Osteoblast (primary cell): ENCODE data around the gene CAPN14. TPM values are rescaled to one million over a fixed set of nuclear protein-coding genes. Genes with fewer than 3 reads are reported as not detected.

Experiments used
- DNase-seq: peaks from one replicate; pipeline ENCODE4 v3.0.0; 2011; ENCODE audit warnings: low spot score, mixed read lengths; ENCODE audit not compliant: insufficient read length; ENCODE audit errors: missing footprints
- H2AFZ ChIP-seq: 2 replicates; pipeline ENCODE4 v1.6.0; 2011; ENCODE audit warnings: mild to moderate bottlenecking, low read length
- H3K27ac ChIP-seq: 2 replicates; pipeline ENCODE4 v1.5.1; 2011; ENCODE audit warnings: mild to moderate bottlenecking, low read depth, low read length, moderate library complexity
- H3K27me3 ChIP-seq: 2 replicates; pipeline ENCODE4 v1.6.0; 2012; ENCODE audit warnings: mild to moderate bottlenecking, control low read depth, inconsistent platforms, low read length, moderate library complexity; ENCODE audit not compliant: insufficient read depth
- H3K36me3 ChIP-seq: 2 replicates; pipeline ENCODE4 v1.5.1; 2011; ENCODE audit warnings: mild to moderate bottlenecking, low read length, control low read depth, moderate library complexity; ENCODE audit not compliant: insufficient read depth
- H3K4me1 ChIP-seq: 2 replicates; pipeline ENCODE4 v1.5.1; 2011; ENCODE audit warnings: mild to moderate bottlenecking, low read length, control low read depth, moderate library complexity; ENCODE audit not compliant: insufficient read depth
- H3K4me2 ChIP-seq: 2 replicates; pipeline ENCODE4 v1.6.0; 2011; ENCODE audit warnings: mild to moderate bottlenecking, low read length; ENCODE audit not compliant: insufficient read depth
- H3K4me3 ChIP-seq: fragments of 200-600 bp; sonication (generic); 3 replicates; pipeline ENCODE4 v1.5.1; 2012; ENCODE audit warnings: mild to moderate bottlenecking, low read length, inconsistent platforms; ENCODE audit not compliant: insufficient read depth
- H3K79me2 ChIP-seq: 2 replicates; pipeline ENCODE4 v1.6.0; 2012; ENCODE audit warnings: mild to moderate bottlenecking, low read length, control low read depth, inconsistent platforms; ENCODE audit not compliant: insufficient read depth
- H3K9me3 ChIP-seq: 2 replicates; pipeline ENCODE4 v1.5.1; 2011; ENCODE audit warnings: low read depth, low read length, control low read depth
- H4K20me1 ChIP-seq: 2 replicates; pipeline ENCODE4 v1.6.0; 2012; ENCODE audit warnings: mild to moderate bottlenecking, low read length, control low read depth; ENCODE audit not compliant: insufficient read depth
- total RNA-seq: library from RNA; depleted of rRNA; stranded (reverse); fragments of >200 nt; gene quantifications from 2 replicates; pipeline ENCODE4 v1.2.3, GENCODE V29; 2012
- TF ChIP-seq, protein P1 (sequence below): IDR thresholded peaks from 2 replicates; pipeline ENCODE4 v1.5.1; 2011; ENCODE audit warnings: mild to moderate bottlenecking, low read depth, low read length, moderate library complexity; ENCODE audit errors: extremely low read depth

CAPN14 gene
- total RNA-seq, 1 donor = under 0.01 TPM

DNA sequence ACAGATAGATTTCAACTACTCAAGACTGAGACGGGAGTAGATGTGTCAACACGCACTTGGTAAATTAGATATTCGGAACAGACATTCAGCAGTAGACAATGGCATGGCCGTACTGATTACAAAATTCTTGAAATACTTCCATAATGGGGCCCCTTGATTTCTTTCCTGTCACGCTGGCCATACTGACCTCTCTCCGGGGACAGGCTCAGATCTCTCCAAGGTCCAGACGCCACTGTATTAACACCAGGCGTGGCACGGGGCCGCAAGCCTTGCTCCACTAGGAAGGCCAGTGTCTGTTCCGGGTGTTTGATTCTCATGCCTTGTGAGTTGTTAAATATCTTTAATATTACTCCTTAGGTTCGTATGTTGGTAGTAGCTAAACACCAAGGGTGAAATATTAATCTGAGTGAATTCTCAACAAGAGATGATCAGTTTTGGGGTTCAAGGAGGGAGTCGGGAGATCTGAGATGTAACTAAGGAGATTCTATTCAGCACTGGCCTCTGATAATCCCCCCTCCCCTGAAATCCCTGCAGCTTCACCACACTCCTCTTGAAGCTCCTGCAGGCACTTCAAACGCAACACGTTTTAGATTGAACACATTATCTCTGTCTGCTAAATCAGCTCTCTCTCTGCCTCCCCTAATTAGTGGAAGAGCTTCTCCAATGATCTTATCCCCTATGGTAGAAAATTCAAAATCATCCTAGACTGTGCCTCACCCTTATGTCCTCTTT lies 14.4 kb upstream of the CAPN14 start:
- Histone ChIP-seq H3K4me3 (no peak overlapping the region), H3K27me3 (peaks cover 7% of the 10 kb centered on the region), H3K9me3 (no peaks in the 10 kb centered on the region), H3K36me3 (no peaks in the 10 kb centered on the region), H4K20me1 (no peaks in the 10 kb centered on the region), H2AFZ (no peak overlapping the region), H3K79me2 (peaks cover 7% of the 10 kb centered on the region), H3K4me1 (peaks cover 18% of the 10 kb centered on the region), H3K27ac (no peak overlapping the region), H3K4me2 (no peak overlapping the region)
- DNase-seq = no peak
- TF ChIP-seq, protein P1, sequence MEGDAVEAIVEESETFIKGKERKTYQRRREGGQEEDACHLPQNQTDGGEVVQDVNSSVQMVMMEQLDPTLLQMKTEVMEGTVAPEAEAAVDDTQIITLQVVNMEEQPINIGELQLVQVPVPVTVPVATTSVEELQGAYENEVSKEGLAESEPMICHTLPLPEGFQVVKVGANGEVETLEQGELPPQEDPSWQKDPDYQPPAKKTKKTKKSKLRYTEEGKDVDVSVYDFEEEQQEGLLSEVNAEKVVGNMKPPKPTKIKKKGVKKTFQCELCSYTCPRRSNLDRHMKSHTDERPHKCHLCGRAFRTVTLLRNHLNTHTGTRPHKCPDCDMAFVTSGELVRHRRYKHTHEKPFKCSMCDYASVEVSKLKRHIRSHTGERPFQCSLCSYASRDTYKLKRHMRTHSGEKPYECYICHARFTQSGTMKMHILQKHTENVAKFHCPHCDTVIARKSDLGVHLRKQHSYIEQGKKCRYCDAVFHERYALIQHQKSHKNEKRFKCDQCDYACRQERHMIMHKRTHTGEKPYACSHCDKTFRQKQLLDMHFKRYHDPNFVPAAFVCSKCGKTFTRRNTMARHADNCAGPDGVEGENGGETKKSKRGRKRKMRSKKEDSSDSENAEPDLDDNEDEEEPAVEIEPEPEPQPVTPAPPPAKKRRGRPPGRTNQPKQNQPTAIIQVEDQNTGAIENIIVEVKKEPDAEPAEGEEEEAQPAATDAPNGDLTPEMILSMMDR = no peak

DNA sequence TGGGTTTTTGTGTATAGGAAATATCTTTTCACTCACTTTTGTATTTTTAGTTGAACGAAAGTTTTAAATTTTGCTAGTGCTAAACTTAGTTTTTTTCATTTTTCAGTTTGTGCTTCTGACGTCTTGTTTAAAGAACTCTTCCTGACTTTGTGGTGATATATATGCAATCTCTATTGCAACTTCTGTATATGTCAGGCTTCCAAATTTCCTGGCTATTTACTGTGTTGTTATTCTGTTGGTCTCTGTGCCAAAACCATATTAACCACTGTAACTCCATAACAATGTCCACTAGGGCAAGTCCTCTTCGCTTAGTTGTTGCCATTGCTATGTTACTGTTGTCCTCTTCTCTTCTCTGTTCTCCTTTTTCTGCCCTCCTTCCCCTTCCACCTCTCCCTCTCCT lies 13.4 kb upstream of the CAPN14 start:
- Histone ChIP-seq H3K27ac (no peak overlapping the region), H3K4me2 (no peak overlapping the region), H3K4me3 (no peak overlapping the region), H3K4me1 (peaks cover 18% of the 10 kb centered on the region), H3K36me3 (no peaks in the 10 kb centered on the region), H3K79me2 (peaks cover under 1% of the 10 kb centered on the region), H3K9me3 (no peaks in the 10 kb centered on the region), H2AFZ (no peak overlapping the region), H4K20me1 (no peaks in the 10 kb centered on the region), H3K27me3 (peaks cover 15% of the 10 kb centered on the region)
- TF ChIP-seq, protein P1 = no peak
- no peak for DNase-seq

DNA sequence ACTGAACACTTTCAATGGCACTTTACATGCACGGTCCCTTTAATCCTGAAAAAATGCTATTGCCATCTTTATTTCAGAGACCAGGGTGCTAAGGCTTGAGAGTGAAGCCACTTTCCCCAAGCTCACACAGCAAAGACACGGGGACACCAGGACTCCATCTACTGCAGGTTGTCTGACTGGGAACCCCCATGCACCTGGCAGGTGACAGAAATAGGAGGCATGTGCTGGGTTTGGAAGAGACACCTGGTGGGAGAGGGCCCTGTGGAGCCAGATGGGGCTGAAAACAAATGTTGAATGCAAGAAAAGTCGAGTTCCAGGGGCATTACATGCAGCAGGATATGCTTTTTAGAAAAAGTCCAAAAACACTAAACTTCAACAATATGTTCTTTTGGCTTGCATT lies 11.4 kb upstream of the CAPN14 start:
- TF ChIP-seq, protein P1 = no peak
- no peak overlapping the region for H2AFZ ChIP-seq
- peaks cover 15% of the 10 kb centered on the region for H3K27me3 ChIP-seq
- H3K36me3 ChIP-seq = no peaks in the 10 kb centered on the region
- no peak overlapping the region for H3K4me2 ChIP-seq
- DNase-seq = peak; percentile 38
- H3K9me3 ChIP-seq = no peaks in the 10 kb centered on the region
- H3K4me1 ChIP-seq = peaks cover 6% of the 10 kb centered on the region
- H3K27ac ChIP-seq = no peak overlapping the region
- H4K20me1 ChIP-seq = no peaks in the 10 kb centered on the region
- H3K4me3 ChIP-seq = no peak overlapping the region
- no peaks in the 10 kb centered on the region for H3K79me2 ChIP-seq

DNA sequence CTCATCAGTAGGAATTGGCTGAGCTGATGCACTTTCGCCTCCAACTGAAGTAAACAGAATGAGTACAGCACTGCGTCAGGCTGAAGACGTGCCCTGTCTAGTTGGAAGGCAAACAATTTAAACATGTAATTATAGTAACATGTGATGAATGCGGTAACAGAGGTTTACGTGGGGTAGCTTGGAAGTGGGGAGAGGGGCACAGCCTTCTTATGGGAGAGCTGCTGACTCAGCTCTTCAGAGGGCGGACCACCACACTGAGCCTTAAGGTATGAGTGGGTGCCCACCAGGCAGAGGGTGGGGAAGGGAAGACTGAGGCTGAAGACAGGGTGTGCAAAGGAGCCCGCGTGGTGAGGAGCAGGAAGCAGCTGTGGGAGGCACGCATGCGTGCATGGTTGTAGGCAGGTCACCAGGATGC lies 10.4 kb upstream of the CAPN14 start:
- no peaks in the 10 kb centered on the region for H3K9me3 ChIP-seq
- no peak overlapping the region for H3K4me3 ChIP-seq
- peaks cover 15% of the 10 kb centered on the region for H3K27me3 ChIP-seq
- peak overlapping the region; percentile 40 for H3K4me2 ChIP-seq
- peaks cover 2% of the 10 kb centered on the region for H3K4me1 ChIP-seq
- H3K79me2 ChIP-seq = no peaks in the 10 kb centered on the region
- H4K20me1 ChIP-seq = no peaks in the 10 kb centered on the region
- peak overlapping the region; percentile 45 for H2AFZ ChIP-seq
- H3K27ac ChIP-seq = no peak overlapping the region
- H3K36me3 ChIP-seq = no peaks in the 10 kb centered on the region
- DNase-seq = no peak
- TF ChIP-seq, protein P1 = no peak
